GM23248 (cell line): ENCODE results near the gene LRP2.

Source experiments
- EZH2 ChIP-seq: fragments of 200-600 bp; sonication (generic); IDR thresholded peaks from 2 replicates; pipeline ENCODE4 v1.6.1; 2018; ENCODE audit warnings: antibody characterized with exemption, mild to moderate bottlenecking; ENCODE audit not compliant: insufficient read depth, poor library complexity, severe bottlenecking
- EZH2phosphoT487 ChIP-seq: fragments of 200-600 bp; sonication (generic); IDR thresholded peaks from 2 replicates; pipeline ENCODE4 v1.6.1; 2018; ENCODE audit warnings: antibody characterized with exemption, moderate library complexity, mild to moderate bottlenecking, low read depth; ENCODE audit not compliant: insufficient read depth

DNA sequence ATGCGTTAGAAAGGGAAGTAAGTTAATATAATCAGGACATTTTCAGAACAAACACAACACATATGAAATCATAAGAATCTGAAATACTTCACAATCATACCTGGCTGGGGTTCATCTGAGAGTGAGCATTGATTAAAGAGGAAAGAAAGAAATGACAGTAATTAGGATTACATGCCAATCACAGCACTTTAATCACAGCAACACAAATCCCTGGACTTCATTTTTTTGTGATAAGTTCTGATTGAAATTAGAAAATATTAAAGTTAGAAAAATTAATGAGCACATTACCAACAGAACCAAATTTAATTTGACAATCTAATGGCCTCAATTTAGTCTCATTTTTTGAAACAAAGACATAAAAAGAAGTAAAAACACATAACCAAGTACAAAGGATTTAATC lies 121.9 kb downstream of the LRP2 start:
- no peak for TF ChIP-seq EZH2
- TF ChIP-seq EZH2phosphoT487 = no peak
